RPMI8226 (cell line): ENCODE data around the gene GPR32.
"Not testable (repeated sequence)": the region's sequence is repeated elsewhere in the genome, so short reads cannot be mapped to it uniquely, and the experiment has no call there.

ENCODE experiments used
- DNase-seq: peaks from one replicate; pipeline ENCODE4 v3.0.0-alpha.2; 2015

Gene GPR32

GRCh38 chr19:50770164-50770563 lies at the start of gene GPR32:
Gene GPR32 (plus strand): TSS chr19:50770464. CDS start chr19:50770601, 137 bp downstream.
- DNase-seq, result not testable (repeated sequence)

- DNase-seq, result peak; percentile 87
Measured at GRCh38 chr19:50720921-50721381, 49.3 kb upstream of the GPR32 start.

GRCh38 chr19:50721441-50722137 lies 48.7 kb upstream of the GPR32 start:
- DNase-seq, result peak; percentile 75

GRCh38 chr19:50722201-50723013 lies 47.9 kb upstream of the GPR32 start:
- DNase-seq, result no peak

- no peak for DNase-seq
Measured at GRCh38 chr19:50723069-50723468, 47.2 kb upstream of the GPR32 start, which contains the start of gene CLEC11A. Gene CLEC11A (plus strand): TSS chr19:50723364. CDS start chr19:50723526, 162 bp downstream.

GRCh38 chr19:50723735-50724521 lies 46.3 kb upstream of the GPR32 start:
- no peak for DNase-seq

- peak; percentile 41 for DNase-seq
Measured at GRCh38 chr19:50724522-50725217, 45.6 kb upstream of the GPR32 start.

GRCh38 chr19:50725218-50725910 lies 44.9 kb upstream of the GPR32 start:
- DNase-seq, result no peak

GRCh38 chr19:50725911-50726230 lies 44.4 kb upstream of the GPR32 start:
- DNase-seq, result no peak

- peak; percentile 80 for DNase-seq
Measured at GRCh38 chr19:50728084-50728737, 42.1 kb upstream of the GPR32 start.

- no peak for DNase-seq
Measured at GRCh38 chr19:50729894-50730293, 40.4 kb upstream of the GPR32 start.

- DNase-seq, result no peak
Measured at GRCh38 chr19:50735869-50736268, 34.4 kb upstream of the GPR32 start.

- no peak for DNase-seq
Measured at GRCh38 chr19:50736338-50736737, 33.9 kb upstream of the GPR32 start.

GRCh38 chr19:50739132-50739913 lies 30.9 kb upstream of the GPR32 start:
- DNase-seq, result no peak

GRCh38 chr19:50739914-50740426 lies 30.3 kb upstream of the GPR32 start:
- no peak for DNase-seq

GRCh38 chr19:50741179-50741933 lies 28.9 kb upstream of the GPR32 start:
- DNase-seq, result no peak

- no peak for DNase-seq
Measured at GRCh38 chr19:50743537-50743936, 26.7 kb upstream of the GPR32 start.

- DNase-seq, result peak; percentile 24
Measured at GRCh38 chr19:50745221-50745620, 25.0 kb upstream of the GPR32 start.

- DNase-seq, result not testable (repeated sequence)
Measured at GRCh38 chr19:50747141-50747540, 23.1 kb upstream of the GPR32 start.

GRCh38 chr19:50749490-50749889 lies 20.8 kb upstream of the GPR32 start:
- DNase-seq, result no peak
